ENCODE data around the gene HBZ.
"Not testable (repeated sequence)": the region's sequence is repeated elsewhere in the genome, so short reads cannot be mapped to it uniquely, and the experiment has no call there.

HBZ gene

DNA sequence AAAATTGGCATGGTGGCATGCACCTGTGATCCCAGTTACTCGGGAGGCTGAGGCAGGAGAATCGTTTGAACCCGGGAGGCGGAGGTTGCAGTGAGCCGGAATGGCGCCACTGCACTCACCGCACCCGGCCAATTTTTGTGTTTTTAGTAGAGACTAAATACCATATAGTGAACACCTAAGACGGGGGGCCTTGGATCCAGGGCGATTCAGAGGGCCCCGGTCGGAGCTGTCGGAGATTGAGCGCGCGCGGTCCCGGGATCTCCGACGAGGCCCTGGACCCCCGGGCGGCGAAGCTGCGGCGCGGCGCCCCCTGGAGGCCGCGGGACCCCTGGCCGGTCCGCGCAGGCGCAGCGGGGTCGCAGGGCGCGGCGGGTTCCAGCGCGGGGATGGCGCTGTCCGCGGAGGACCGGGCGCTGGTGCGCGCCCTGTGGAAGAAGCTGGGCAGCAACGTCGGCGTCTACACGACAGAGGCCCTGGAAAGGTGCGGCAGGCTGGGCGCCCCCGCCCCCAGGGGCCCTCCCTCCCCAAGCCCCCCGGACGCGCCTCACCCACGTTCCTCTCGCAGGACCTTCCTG lies 27.7 kb downstream of the HBZ start, which contains the start of gene HBQ1:
HBQ1 (plus strand) TSS at position 359 of the 575 bp plus-strand sequence; CDS start at position 387, 28 bp downstream.
- no peak for DNase-seq

DNA sequence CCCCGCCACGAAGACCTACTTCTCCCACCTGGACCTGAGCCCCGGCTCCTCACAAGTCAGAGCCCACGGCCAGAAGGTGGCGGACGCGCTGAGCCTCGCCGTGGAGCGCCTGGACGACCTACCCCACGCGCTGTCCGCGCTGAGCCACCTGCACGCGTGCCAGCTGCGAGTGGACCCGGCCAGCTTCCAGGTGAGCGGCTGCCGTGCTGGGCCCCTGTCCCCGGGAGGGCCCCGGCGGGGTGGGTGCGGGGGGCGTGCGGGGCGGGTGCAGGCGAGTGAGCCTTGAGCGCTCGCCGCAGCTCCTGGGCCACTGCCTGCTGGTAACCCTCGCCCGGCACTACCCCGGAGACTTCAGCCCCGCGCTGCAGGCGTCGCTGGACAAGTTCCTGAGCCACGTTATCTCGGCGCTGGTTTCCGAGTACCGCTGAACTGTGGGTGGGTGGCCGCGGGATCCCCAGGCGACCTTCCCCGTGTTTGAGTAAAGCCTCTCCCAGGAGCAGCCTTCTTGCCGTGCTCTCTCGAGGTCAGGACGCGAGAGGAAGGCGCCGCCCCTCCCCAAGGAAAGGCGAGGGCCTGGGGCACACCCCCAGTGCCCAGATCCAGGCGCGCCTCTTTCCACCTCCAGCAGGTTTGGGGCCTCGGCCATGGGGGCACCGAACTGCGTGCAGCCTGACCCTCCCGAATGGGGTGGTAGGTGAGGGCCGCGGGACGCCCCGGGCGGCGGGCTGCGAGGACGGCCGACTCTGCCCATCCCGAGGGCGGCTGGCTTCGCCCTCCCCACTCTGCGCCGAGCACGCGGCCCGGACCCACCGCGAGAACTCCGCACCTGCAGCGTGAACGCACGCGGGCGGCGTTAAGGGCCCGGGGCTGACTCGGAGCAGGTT lies 28.5 kb downstream of the HBZ start:
- peak; percentile 61 to 82 (median 74) for DNase-seq

DNA sequence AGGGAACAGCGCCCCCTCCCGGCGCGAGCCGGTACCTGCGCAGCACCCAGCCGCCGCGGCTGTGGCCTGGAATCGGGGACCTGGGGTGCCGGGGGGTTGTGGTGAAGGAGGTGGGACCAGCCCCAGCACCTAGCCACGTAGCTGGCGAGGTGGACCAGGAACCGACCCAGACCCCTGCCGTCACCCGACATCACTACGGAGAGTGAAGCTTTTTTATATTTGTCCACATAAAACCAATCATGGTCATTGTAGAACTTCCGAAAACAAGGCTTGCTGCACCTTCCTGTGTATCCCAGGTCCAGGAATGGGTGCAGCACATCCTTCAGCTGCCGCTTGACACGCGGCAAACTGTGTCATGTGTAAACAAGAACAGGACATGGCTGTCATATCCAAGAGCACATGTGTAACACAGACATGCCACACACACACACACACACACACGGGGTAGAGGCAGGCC lies 29.1 kb downstream of the HBZ start:
- DNase-seq, result no peak

DNA sequence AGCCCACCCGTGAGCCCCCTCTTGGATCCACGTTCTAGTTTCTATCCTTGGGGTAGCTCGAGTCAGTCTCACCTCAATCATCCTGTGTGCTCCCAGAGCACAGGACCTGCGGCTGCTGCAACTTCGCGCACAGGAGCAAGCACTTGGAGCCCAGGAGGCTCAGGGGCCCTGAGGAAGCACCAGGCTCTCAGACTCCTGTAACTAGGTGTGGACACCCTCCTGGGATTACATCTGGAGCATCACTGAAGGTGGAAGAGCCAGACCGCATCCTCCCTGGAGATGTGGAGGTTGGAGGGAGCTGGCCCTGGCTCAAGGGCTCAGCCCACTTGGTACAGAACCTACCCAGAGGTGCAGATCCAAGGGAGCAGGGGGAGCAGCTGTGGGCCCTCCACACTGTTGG lies 30.6 kb downstream of the HBZ start:
- DNase-seq, result no peak

DNA sequence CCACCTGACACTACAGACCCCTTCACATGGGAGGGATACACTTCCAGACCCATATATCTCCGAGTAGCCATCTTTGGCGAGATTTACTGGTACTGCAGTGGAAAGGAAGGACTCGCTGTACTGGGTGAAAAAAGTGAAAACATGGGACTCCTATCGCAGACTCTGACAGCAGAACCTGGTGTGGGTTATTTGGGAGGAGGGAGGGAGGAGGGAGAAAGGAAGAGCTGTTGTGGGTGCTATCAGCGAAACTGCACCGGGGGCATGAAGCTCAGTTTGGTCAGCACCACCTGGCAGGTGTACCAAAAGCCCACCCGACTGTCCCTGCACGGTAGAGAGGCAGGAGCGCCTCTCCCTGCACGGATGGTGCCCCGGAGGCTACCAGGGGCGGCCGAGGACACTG lies 32.8 kb downstream of the HBZ start:
- DNase-seq, result no peak

DNA sequence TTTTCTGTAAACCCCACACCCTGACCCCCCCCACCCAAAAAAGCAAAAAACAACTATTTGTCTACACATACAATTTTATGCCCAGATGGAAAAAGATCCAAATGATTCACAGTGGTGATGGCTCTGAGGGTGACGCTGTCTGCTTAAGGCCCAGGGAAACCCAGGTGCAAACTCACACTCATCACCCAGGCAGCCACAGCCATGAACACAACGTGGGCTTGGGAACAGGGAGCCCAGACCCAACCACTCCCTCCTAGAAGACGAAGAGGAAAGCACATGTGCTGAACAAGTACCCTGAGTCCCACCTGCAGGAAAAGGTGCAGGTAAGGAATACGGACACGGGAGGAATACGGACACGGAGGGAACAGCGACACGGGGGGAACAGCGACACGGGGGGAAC lies 33.2 kb downstream of the HBZ start:
- DNase-seq, result no peak

DNA sequence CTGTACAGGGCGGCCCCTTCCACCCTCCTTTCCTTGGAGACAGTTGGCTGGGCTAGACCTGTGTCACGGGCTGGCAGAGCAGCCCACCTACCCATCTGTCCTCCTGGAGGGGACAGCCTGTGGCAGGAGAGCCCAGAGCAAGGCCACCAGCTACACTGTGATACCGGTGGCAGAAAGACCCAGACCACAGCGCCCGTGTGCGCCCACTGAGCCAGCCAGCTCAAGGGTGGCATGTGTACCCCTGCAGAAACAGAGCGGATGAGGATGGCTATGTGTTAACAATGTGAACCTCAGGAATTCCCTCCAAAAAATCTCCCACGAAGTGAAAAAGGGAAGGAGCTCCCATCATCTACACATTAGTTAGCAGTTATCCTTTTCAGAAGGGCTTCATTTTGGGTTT lies 34.9 kb downstream of the HBZ start:
- no peak for DNase-seq

DNA sequence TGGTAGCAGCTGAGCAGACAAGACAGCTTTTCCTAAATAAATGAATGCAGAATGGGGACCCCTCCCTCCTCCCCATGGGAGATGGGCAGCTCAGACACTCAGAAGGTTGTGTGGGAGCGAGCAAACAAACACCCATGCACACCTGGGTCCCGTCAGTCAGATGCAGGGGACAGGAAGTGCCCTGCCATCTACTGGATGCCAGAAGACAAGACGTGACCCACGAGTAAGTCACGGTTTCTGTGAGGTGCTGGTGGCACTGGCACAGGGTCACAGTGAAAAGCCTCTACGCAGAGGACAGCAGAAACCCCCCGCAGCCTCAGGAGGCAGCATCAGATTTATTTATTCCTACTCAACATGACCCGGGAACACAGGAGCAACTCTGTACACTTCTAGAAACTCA lies 36.2 kb downstream of the HBZ start:
- DNase-seq, result peak in 1 of 5 donors; percentile 25

DNA sequence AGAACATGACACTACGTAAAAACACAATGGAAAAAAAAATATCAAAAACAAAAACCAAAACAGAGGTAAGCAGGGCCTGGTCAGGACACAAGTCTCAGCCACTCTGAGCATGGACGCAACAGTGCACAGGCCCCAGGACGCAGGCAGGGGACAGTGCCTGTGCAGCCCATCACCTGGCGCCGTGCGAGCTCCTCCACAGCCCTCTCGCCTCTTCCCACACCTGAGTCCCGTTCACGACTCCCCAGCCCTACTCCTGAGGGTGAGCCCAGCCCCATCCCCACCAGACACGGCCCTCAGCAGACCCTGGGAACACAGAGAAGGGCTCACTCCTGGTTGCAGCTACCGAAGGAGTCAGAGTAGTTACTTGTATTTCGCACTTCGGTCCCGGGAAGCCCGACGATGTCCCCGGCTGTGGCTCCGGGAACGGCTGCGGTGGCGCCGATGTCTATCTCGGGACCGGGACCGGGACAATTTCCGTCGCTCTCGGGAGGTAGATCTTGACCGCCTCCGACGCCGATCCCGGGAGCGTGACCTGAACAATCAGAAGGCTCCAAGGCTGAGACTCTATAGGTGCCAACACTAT lies 37.3 kb downstream of the HBZ start:
- no peak for DNase-seq

DNA sequence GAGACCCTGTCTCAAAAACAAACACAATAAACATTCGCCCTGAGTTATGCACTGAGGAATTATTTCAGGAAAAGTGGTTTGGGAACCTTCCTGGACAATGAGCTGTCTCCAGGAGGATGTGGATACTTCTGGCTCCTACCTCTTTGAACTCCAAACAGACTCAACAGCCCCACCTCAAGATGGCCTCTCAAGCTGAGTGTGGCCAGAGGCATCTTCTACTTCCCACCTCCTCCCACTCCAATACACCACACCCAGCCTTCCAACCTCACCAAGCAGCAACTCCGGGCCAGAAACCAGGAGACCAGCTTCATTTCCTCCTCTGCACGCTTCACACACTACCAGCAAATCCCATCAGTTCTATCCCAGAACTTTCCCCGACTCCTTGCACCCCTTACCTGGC lies 39.4 kb downstream of the HBZ start:
- no peak for DNase-seq

DNA sequence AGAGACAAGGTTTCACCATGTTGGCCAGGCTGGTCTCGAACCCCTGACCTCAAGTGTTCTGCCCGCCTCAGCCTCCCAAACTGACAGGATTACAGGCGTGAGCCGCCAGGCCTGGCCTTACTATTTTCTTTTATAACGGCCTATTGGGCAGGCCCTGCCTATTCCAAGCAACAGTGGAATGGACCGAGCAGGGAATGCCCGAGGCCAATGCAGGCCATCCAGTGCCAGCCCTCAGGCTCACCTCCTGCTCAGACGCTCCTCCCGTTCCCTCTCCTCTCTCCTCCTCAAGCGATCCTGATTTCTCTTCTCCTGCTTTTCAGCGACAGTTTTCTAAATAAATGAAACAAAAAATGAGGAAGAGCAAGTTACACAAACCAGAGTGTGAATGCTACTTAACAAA lies 40.2 kb downstream of the HBZ start:
- no peak for DNase-seq

DNA sequence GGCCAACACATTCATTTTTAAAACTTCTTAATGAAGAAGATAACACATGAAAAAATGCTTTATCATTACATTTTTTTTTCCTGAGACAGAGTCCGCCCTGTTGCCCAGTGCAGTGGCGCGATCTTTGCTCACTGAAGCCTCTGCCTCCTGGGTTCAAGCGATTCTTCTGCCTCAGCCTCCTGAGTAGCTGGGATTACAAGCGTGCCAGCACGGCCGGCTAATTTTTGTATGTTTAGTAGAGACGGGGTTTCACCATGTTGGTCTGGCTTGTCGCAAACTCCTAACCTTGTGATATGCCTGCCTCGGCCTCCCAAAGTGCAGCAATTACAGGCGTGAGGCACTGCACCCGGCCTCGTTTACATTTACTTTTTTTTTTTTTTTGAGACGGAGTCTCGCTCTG lies 41.0 kb downstream of the HBZ start:
- no peak for DNase-seq

DNA sequence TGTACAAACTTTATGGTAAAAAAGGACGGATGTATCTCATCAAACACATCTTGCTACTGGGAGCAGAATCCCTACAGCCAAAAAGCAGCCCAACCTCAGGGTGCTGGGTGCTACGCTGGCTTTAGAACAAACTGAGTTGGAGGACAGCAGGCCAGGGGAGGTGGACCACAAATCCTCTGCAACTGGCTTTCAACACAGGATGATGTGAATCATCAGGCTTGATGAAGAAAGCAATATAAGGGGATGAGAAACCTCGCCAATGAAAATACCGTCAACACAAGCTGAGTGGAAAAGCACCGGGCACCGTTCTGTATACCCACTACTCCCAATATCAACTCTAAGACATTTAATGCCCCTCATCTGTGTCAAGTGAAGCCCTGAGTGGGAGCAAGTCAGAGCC lies 42.1 kb downstream of the HBZ start:
- DNase-seq, result no peak

DNA sequence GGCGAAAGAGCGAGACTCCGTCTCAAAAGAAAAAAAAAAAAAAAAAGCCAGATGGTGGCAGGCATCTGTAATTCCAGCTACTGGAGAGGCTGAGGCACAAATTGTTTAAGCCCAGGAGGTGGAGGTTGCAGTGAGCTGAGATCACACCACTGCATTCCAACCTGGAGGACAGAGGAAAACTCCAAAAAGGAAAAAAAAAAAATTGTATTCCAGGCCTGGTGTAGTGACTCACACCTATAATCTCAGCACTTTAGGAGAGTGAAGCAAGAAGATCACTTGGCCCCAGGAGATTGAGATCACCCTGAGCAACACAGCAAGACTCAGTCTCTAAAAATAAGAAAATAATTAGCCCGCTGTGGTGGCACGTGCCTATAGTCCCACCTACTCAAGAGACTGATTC lies 47.9 kb downstream of the HBZ start:
- DNase-seq, result no peak

DNA sequence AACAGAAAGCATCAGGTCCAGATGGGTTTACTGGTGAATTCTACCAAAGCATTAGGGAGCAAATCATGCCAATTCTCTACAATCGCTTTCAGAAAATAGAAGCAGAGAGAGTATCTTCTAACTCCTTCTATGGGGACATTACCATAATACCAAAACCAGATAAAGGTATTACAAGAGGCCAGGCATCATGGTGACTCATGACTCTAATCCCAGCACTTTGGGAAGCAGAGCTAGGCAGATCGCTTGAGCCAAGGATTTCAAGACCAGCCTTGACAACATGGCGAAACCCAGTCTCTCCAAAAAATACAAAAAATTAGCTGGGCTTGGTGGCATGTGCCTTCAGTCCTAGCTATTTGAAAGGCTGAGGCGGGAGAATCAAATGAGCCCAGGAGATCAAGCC lies 50.8 kb downstream of the HBZ start:
- DNase-seq, result no peak

DNA sequence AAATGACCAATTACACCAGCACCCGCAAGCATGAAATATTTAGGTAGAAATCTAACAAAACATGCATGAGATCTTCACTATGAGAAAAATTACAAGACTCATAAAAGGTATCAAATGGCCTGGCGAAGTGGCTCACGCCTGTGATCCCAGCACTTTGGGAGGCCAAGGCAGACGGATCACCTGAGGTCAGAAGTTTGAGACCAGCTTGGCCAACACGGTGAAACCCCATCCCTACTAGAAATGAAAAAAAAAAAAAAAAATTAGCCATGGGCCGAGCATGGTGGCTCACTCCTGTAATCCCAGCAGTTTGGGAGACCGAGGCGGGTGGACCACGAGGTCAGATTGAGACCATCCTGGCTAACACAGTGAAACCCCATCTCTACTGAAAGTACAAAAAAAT lies 51.6 kb downstream of the HBZ start:
- DNase-seq, result not testable (repeated sequence)
